Adipose tissue (tissue), 3 donors: ENCODE results near the gene GRAMD1A. TPM values are rescaled to one million over a fixed set of nuclear protein-coding genes. Genes with fewer than 3 reads are reported as not detected.
"Not testable (repeated sequence)": the region's sequence is repeated elsewhere in the genome, so short reads cannot be mapped to it uniquely, and the experiment has no call there.

Experiments
- H3K27ac ChIP-seq: one replicate; pipeline ENCODE4 v1.5.1; 2013; ENCODE audit warnings: low read depth, low read length
- WGBS, 3 donors: extraction: QIAGEN DNeasy Blood & Tissue Kit; methylation state at CpG; one replicate each; pipeline ENCODE4 v1.1.7; 2013; 5-methylcytosine and 5-hydroxymethylcytosine counted together
- polyA plus RNA-seq, 3 donors: library from polyadenylated mRNA; stranded (reverse); fragments of 200-250 nt; gene quantifications; one replicate each; pipeline ENCODE4 v1.2.3, GENCODE V29; 2013
- donor health status: healthy with polysubstance abuse.
- donor health status: Bipolar disorder and iron deficiency.
- donor health status: healthy.

The GRAMD1A gene
- polyA plus RNA-seq, 3 donors: 72.1 to 85.9 (median 73.7) TPM

GRCh38 chr19:35027851-35028599 lies 27.9 kb downstream of the GRAMD1A start:
- 85 to 86% (median 85%) methylated on average over 7 of the region's 7 CpGs for WGBS, 3 donors
- H3K27ac ChIP-seq: no peak overlapping the region

GRCh38 chr19:35028600-35028885 lies 28.4 kb downstream of the GRAMD1A start:
- H3K27ac ChIP-seq: not testable (repeated sequence)
- WGBS, 3 donors: 83 to 95% (median 85%) methylated on average over 3 of the region's 3 CpGs

GRCh38 chr19:35029275-35029736 lies 29.2 kb downstream of the GRAMD1A start:
- not testable (repeated sequence) for H3K27ac ChIP-seq
- WGBS, 3 donors: 65 to 81% (median 76%) methylated on average over 11 of the region's 11 CpGs

- WGBS, 3 donors: 20 to 22% (median 20%) methylated on average over 11 of the region's 11 CpGs
- no peak overlapping the region for H3K27ac ChIP-seq
Measured at GRCh38 chr19:35029737-35030256, 29.7 kb downstream of the GRAMD1A start.

- H3K27ac ChIP-seq: no peak within 1 kb of the TSS
- 0 to 1% (median 1%) methylated on average over 76 to 116 of the region's 118 CpGs for WGBS, 3 donors
Measured at GRCh38 chr19:35030257-35031071, 30.3 kb downstream of the GRAMD1A start, which contains the start of gene SCN1B. Gene SCN1B (plus strand): TSS chr19:35030470. CDS start chr19:35030821, 351 bp downstream.

- no peak overlapping the region for H3K27ac ChIP-seq
- WGBS, 3 donors: 10 to 12% (median 11%) methylated on average over 27 to 31 of the region's 31 CpGs
Measured at GRCh38 chr19:35031072-35031881, 31.2 kb downstream of the GRAMD1A start.

- 89 to 97% (median 94%) methylated on average over 17 of the region's 17 CpGs for WGBS, 3 donors
- no peak overlapping the region for H3K27ac ChIP-seq
Measured at GRCh38 chr19:35032356-35032865, 32.3 kb downstream of the GRAMD1A start.

- no peak overlapping the region for H3K27ac ChIP-seq
- WGBS, 3 donors: 90 to 94% (median 91%) methylated on average over 29 to 30 of the region's 30 CpGs
Measured at GRCh38 chr19:35033067-35034004, 33.2 kb downstream of the GRAMD1A start.

GRCh38 chr19:35034005-35034502 lies 33.9 kb downstream of the GRAMD1A start:
- H3K27ac ChIP-seq: no peak overlapping the region
- 90 to 96% (median 91%) methylated on average over 17 of the region's 17 CpGs for WGBS, 3 donors

GRCh38 chr19:35034588-35035382 lies 34.7 kb downstream of the GRAMD1A start:
- no peak overlapping the region for H3K27ac ChIP-seq
- WGBS, 3 donors: 84 to 90% (median 89%) methylated on average over 17 of the region's 17 CpGs

GRCh38 chr19:35037716-35038622 lies 37.8 kb downstream of the GRAMD1A start:
- 36 to 71% (median 37%) methylated on average over 13 of the region's 13 CpGs for WGBS, 3 donors
- H3K27ac ChIP-seq: no peak overlapping the region

GRCh38 chr19:35038623-35039512 lies 38.7 kb downstream of the GRAMD1A start:
- WGBS, 3 donors: 61 to 75% (median 62%) methylated on average over 17 of the region's 17 CpGs
- no peak overlapping the region for H3K27ac ChIP-seq

- WGBS, 3 donors: 27 to 60% (median 42%) methylated on average over 35 to 39 of the region's 39 CpGs
- no peak overlapping the region for H3K27ac ChIP-seq
Measured at GRCh38 chr19:35039881-35040825, 40.0 kb downstream of the GRAMD1A start.
